MV-4-11 (cell line): ENCODE results near the gene RUNX3.
A peak's percentile ranks its signal among the peaks of the same experiment; 100 is the strongest.
"Not testable (repeated sequence)": the region's sequence is repeated elsewhere in the genome, so short reads cannot be mapped to it uniquely, and the experiment has no call there.

Experiments used
- DNase-seq: peaks from one replicate; lab custom pipeline; 2025; lab: John Stamatoyannopoulos, UW

The RUNX3 gene

GRCh38 chr1:24930260-24931145, at the start of gene RUNX3:
Gene RUNX3, minus strand, starts transcription at chr1:24930276. Its CDS starts 408 bp downstream, at chr1:24929868.
- DNase-seq, result peak; percentile 86

- DNase-seq, result not testable (repeated sequence)
Measured at GRCh38 chr1:24979232-24979631, 49.2 kb upstream of the RUNX3 start.

GRCh38 chr1:24978383-24979032, 48.4 kb upstream of the RUNX3 start:
- DNase-seq, result peak; percentile 69

GRCh38 chr1:24975391-24975790, 45.3 kb upstream of the RUNX3 start:
- no peak for DNase-seq

- DNase-seq, result no peak
Measured at GRCh38 chr1:24973315-24973714, 43.2 kb upstream of the RUNX3 start.

- DNase-seq, result no peak
Measured at GRCh38 chr1:24972915-24973242, 42.8 kb upstream of the RUNX3 start.

GRCh38 chr1:24972221-24972914, 42.3 kb upstream of the RUNX3 start:
- DNase-seq, result no peak

GRCh38 chr1:24970926-24971875, 41.1 kb upstream of the RUNX3 start:
- DNase-seq, result peak; percentile 49

GRCh38 chr1:24970399-24970753, 40.3 kb upstream of the RUNX3 start:
- DNase-seq, result no peak

GRCh38 chr1:24969596-24970398, 39.7 kb upstream of the RUNX3 start:
- DNase-seq, result no peak

- no peak for DNase-seq
Measured at GRCh38 chr1:24968941-24969585, 39.0 kb upstream of the RUNX3 start.

GRCh38 chr1:24967962-24968361, 37.9 kb upstream of the RUNX3 start:
- DNase-seq, result no peak

GRCh38 chr1:24967555-24967954, 37.5 kb upstream of the RUNX3 start:
- no peak for DNase-seq

GRCh38 chr1:24966724-24967346, 36.8 kb upstream of the RUNX3 start:
- DNase-seq, result peak; percentile 94

- peak; percentile 20 for DNase-seq
Measured at GRCh38 chr1:24966121-24966723, 36.1 kb upstream of the RUNX3 start.

GRCh38 chr1:24965571-24965930, 35.5 kb upstream of the RUNX3 start:
- no peak for DNase-seq

GRCh38 chr1:24964811-24965570, 34.9 kb upstream of the RUNX3 start:
- peak; percentile 99 for DNase-seq

GRCh38 chr1:24963943-24964693, 34.0 kb upstream of the RUNX3 start:
- DNase-seq, result no peak
